Natural killer cell (primary cell): ENCODE results near the gene CALD1. TPM values are rescaled to one million over a fixed set of nuclear protein-coding genes. Genes with fewer than 3 reads are reported as not detected.

Source experiments
- ATAC-seq, 3 donors: fragments of 150-1000 bp in 2 of 3; fragments of 200-7000 bp in 1 of 3; cut with Tn5 transposase; 1 replicate in 1 of 3; 2 replicates in 2 of 3; pipeline ENCODE4 v1.10.0; 2021; ENCODE audit warnings: mild to moderate bottlenecking in 2 of 3, moderate library complexity in 2 of 3
- DNase-seq, 2 donors: peaks; one replicate each; pipeline versions ENCODE4 v3.0.0 to v3.0.0-alpha.2; 2013 to 2021; ENCODE audit warnings: mixed read lengths in 1 of 2
- H3K27ac ChIP-seq: one replicate; pipeline ENCODE4 v1.5.1; 2013; ENCODE audit warnings: mild to moderate bottlenecking, low read length
- H3K27me3 ChIP-seq: one replicate; pipeline ENCODE4 v1.6.1; 2013; ENCODE audit warnings: low read length; ENCODE audit not compliant: control insufficient read depth, insufficient read depth
- H3K36me3 ChIP-seq: one replicate; pipeline ENCODE4 v1.6.1; 2013; ENCODE audit warnings: low read length; ENCODE audit not compliant: control insufficient read depth, insufficient read depth
- H3K4me1 ChIP-seq: one replicate; pipeline ENCODE4 v1.6.1; 2013; ENCODE audit warnings: low read length; ENCODE audit not compliant: control insufficient read depth, insufficient read depth
- H3K4me3 ChIP-seq: one replicate; pipeline ENCODE4 v1.5.1; 2013; ENCODE audit warnings: low read length
- H3K9me3 ChIP-seq: one replicate; pipeline ENCODE4 v1.6.1; 2013; ENCODE audit warnings: low read length; ENCODE audit not compliant: control insufficient read depth, insufficient read depth
- H3K27ac Mint-ChIP-seq, 2 donors: one replicate each; pipeline ENCODE4 v1.8.0; 2022; ENCODE audit warnings: mild to moderate bottlenecking in 2 of 2, mixed read lengths in 2 of 2, moderate library complexity in 1 of 2
- H3K27me3 Mint-ChIP-seq, 2 donors: one replicate each; pipeline ENCODE4 v1.8.0; 2022; ENCODE audit warnings: low read depth in 2 of 2, mixed read lengths in 2 of 2
- H3K36me3 Mint-ChIP-seq: one replicate; pipeline ENCODE4 v1.8.0; 2022; ENCODE audit warnings: mixed read lengths
- H3K4me1 Mint-ChIP-seq, 2 donors: one replicate each; pipeline ENCODE4 v1.8.0; 2022; ENCODE audit warnings: mixed read lengths in 2 of 2
- H3K4me3 Mint-ChIP-seq: one replicate; pipeline ENCODE4 v1.8.0; 2022; ENCODE audit warnings: mild to moderate bottlenecking, moderate library complexity, mixed read lengths
- H3K9me3 Mint-ChIP-seq, 2 donors: one replicate each; pipeline ENCODE4 v1.8.0; 2022; ENCODE audit warnings: mixed read lengths in 2 of 2
- WGBS: methylation state at CpG from one replicate; pipeline ENCODE4 v1.1.7; 2013; ENCODE audit warnings: missing lambda C conversion rate; ENCODE audit not compliant: insufficient coverage; 5-methylcytosine and 5-hydroxymethylcytosine counted together
- intact Hi-C: fragments of 100-400 bp; cut with micrococcal nuclease; formaldehyde crosslinking; loops from one replicate; pipeline ENCODE4 v1.14.2; 2022
- total RNA-seq, 4 donors: library from RNA; stranded (reverse); fragments of 120-200 nt in 1 of 4; gene quantifications; one replicate each; pipeline versions ENCODE4 v1.2.3 to v1.2.4, GENCODE V29; 2013 to 2022
- TF ChIP-seq, protein P1 (sequence below): fragments of 200-600 bp; IDR thresholded peaks from one replicate; pipeline ENCODE4 v1.8.0; 2022; ENCODE audit warnings: antibody characterized with exemption

The CALD1 gene
- total RNA-seq, 3 donors from 2014 or later (not counting 1 experiment from before 2014, with no cell fraction given), result 0.14 to 2.5 (median 1.0) TPM

GRCh38 chr7:134941952-134942351 lies 162.5 kb downstream of the CALD1 start:
- TF ChIP-seq, protein P1, sequence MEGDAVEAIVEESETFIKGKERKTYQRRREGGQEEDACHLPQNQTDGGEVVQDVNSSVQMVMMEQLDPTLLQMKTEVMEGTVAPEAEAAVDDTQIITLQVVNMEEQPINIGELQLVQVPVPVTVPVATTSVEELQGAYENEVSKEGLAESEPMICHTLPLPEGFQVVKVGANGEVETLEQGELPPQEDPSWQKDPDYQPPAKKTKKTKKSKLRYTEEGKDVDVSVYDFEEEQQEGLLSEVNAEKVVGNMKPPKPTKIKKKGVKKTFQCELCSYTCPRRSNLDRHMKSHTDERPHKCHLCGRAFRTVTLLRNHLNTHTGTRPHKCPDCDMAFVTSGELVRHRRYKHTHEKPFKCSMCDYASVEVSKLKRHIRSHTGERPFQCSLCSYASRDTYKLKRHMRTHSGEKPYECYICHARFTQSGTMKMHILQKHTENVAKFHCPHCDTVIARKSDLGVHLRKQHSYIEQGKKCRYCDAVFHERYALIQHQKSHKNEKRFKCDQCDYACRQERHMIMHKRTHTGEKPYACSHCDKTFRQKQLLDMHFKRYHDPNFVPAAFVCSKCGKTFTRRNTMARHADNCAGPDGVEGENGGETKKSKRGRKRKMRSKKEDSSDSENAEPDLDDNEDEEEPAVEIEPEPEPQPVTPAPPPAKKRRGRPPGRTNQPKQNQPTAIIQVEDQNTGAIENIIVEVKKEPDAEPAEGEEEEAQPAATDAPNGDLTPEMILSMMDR, result no peak
- intact Hi-C loops, result no loop called here
- H3K27me3 ChIP-seq, result peaks cover 2% of the 10 kb centered on the region
- DNase-seq (no peak), ATAC-seq (no peak)
- H3K27ac Mint-ChIP-seq, result no peak overlapping the region
- H3K4me3 Mint-ChIP-seq, result no peak overlapping the region
- no peaks in the 10 kb centered on the region for H3K4me1 Mint-ChIP-seq
- H3K9me3 ChIP-seq, result no peaks in the 10 kb centered on the region
- 92% methylated on average over 5 of the region's 5 CpGs for WGBS
- no peaks in the 10 kb centered on the region for H3K36me3 Mint-ChIP-seq
- H3K27ac ChIP-seq, result no peak overlapping the region
- H3K4me1 ChIP-seq, result no peaks in the 10 kb centered on the region
- peaks cover 7 to 36% of the 10 kb centered on the region in 2 donors for H3K27me3 Mint-ChIP-seq
- H3K9me3 Mint-ChIP-seq, result no peaks in the 10 kb centered on the region
- H3K4me3 ChIP-seq, result no peak overlapping the region
- H3K36me3 ChIP-seq, result no peaks in the 10 kb centered on the region

GRCh38 chr7:134942690-134943466 lies 163.4 kb downstream of the CALD1 start:
- DNase-seq (no peak), ATAC-seq (no peak)
- WGBS, result 82% methylated on average over 3 of the region's 9 CpGs
- Mint-ChIP-seq H3K27ac (no peak overlapping the region), H3K27me3 (peaks cover 9 to 38% of the 10 kb centered on the region in 2 donors), H3K9me3 (no peaks in the 10 kb centered on the region), H3K36me3 (no peaks in the 10 kb centered on the region), H3K4me3 (no peak overlapping the region), H3K4me1 (no peaks in the 10 kb centered on the region)
- H3K36me3 ChIP-seq, result no peaks in the 10 kb centered on the region
- H3K27ac ChIP-seq, result no peak overlapping the region
- no peak overlapping the region for H3K4me3 ChIP-seq
- no peaks in the 10 kb centered on the region for H3K9me3 ChIP-seq
- TF ChIP-seq, protein P1, result no peak
- intact Hi-C loops, result no loop called here
- peaks cover 2% of the 10 kb centered on the region for H3K27me3 ChIP-seq
- no peaks in the 10 kb centered on the region for H3K4me1 ChIP-seq

DNA sequence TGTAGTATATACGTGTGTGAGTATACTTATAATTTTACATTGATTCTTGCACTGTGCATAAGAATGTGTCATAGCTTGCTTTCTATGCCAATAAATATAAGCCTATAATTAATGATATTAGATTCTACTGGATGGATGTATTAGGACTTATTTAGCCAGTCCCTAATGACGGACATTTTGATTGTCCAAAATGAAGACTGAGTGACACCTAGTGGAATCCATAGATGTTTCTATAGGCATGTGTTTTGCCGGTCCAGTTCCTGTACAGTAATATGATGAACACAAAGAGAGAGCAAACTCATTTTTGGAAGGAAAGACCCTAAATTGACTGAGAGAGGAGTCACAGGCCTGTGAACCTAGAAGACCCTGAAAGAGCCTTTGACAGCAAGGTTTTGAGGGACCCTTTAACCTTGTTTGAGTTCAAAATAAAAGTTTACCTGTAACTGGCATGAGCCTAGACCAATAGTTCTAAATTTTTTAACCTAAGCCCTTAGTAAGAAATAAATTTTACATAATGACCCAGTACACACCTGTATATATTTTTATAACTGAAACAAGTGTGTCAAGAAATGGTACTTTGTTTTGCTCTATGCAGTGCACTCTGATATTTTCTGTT lies 164.5 kb downstream of the CALD1 start:
- no peak for ATAC-seq
- H3K27me3 Mint-ChIP-seq, result peaks cover 9 to 33% of the 10 kb centered on the region in 2 donors
- no peak overlapping the region for H3K4me3 ChIP-seq
- H3K27ac Mint-ChIP-seq, result no peak overlapping the region
- no peaks in the 10 kb centered on the region for H3K4me1 ChIP-seq
- TF ChIP-seq, protein P1, result no peak
- no peaks in the 10 kb centered on the region for H3K9me3 Mint-ChIP-seq
- peak in 1 of 2 donors; percentile 10 for DNase-seq
- H3K4me1 Mint-ChIP-seq, result no peaks in the 10 kb centered on the region
- no peaks in the 10 kb centered on the region for H3K36me3 Mint-ChIP-seq
- H3K27me3 ChIP-seq, result peaks cover 2% of the 10 kb centered on the region
- WGBS, result 26% methylated on average over 2 of the region's 3 CpGs
- H3K9me3 ChIP-seq, result no peaks in the 10 kb centered on the region
- no peak overlapping the region for H3K4me3 Mint-ChIP-seq
- intact Hi-C loops, result no loop called here
- H3K36me3 ChIP-seq, result no peaks in the 10 kb centered on the region
- no peak overlapping the region for H3K27ac ChIP-seq
